ENCODE data around the gene TSHZ2.

GRCh38 chr20:53355790-53356189 lies 383.6 kb downstream of the TSHZ2 start:
- TF ChIP-seq, protein P1, sequence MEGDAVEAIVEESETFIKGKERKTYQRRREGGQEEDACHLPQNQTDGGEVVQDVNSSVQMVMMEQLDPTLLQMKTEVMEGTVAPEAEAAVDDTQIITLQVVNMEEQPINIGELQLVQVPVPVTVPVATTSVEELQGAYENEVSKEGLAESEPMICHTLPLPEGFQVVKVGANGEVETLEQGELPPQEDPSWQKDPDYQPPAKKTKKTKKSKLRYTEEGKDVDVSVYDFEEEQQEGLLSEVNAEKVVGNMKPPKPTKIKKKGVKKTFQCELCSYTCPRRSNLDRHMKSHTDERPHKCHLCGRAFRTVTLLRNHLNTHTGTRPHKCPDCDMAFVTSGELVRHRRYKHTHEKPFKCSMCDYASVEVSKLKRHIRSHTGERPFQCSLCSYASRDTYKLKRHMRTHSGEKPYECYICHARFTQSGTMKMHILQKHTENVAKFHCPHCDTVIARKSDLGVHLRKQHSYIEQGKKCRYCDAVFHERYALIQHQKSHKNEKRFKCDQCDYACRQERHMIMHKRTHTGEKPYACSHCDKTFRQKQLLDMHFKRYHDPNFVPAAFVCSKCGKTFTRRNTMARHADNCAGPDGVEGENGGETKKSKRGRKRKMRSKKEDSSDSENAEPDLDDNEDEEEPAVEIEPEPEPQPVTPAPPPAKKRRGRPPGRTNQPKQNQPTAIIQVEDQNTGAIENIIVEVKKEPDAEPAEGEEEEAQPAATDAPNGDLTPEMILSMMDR (IDR thresholded peaks at IDR 0.05; ENCODE audit: low read length): no peak
- TF ChIP-seq EZH2 (IDR thresholded peaks at IDR 0.05; ENCODE audit: borderline replicate concordance, low read length): no peak

Data from OCI-LY1 (cell line).